Measurements from ENCODE around the gene ABCA12. TPM values are rescaled to one million over a fixed set of nuclear protein-coding genes. Genes with fewer than 3 reads are reported as not detected.

The ABCA12 gene
- total and polyA plus RNA-seq, 2 donors (not counting 3 experiments of a cell fraction or from before 2014, with no cell fraction given) = not detected

DNA sequence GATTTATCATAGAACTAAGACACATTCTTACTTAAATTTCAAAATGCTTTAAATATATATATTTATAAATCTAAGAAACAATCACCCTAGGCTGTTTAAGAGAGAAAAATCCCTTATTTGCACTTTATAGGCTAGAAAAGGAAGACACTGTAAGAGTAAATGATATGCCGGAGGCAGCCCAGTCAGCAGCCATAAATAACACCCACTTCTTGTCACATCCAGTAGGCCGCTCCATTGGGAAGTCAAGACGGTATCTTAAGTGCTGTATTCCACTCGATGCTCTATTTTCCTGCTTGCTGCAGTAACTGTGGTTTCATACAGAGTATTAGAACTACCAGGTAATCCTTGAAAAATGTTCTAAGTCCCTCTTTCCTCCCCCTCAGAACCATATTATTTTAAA lies 57.9 kb downstream of the ABCA12 start:
- FAIRE-seq (no peak), DNase-seq (ENCODE audit: low read depth, low spot score) (no peak)
- Histone ChIP-seq H3K9me3 (replicated peaks; ENCODE audit: control insufficient read depth, insufficient read depth, low read length) (no peaks in the 10 kb centered on the region), H3K36me3 (ENCODE audit: control insufficient read depth in 2 of 2, extremely low read depth in 1 of 2, insufficient read depth in 2 of 2, low read length in 2 of 2) (no peaks in the 10 kb centered on the region), H3K79me2 (ENCODE audit: control insufficient read depth, insufficient read depth, low read length) (no peaks in the 10 kb centered on the region), H3K4me1 (ENCODE audit: control insufficient read depth, extremely low read depth, insufficient read depth, low read length) (no peaks in the 10 kb centered on the region), H3K9ac (replicated peaks; ENCODE audit: extremely low read depth, insufficient read depth, low read length) (no peak overlapping the region), H4K20me1 (replicated peaks; ENCODE audit: control insufficient read depth, extremely low read depth, insufficient read depth, low read length) (no peaks in the 10 kb centered on the region), H3K4me2 (ENCODE audit: insufficient read depth, low read length) (no peak overlapping the region), H3K27ac (ENCODE audit: insufficient read depth, low read depth, low read length) (no peak overlapping the region), H2AFZ (ENCODE audit: low read depth, low read length) (no peak overlapping the region), H3K4me3 (replicated peaks in 1 of 3; ENCODE audit: insufficient read depth in 1 of 3, low read depth in 1 of 3, low read length in 3 of 3) (no peak overlapping the region), H3K27me3 (ENCODE audit: control insufficient read depth in 2 of 2, insufficient read depth in 2 of 2, low read length in 2 of 2) (peaks cover 0 to 2% of the 10 kb centered on the region in 2 experiments), H3K9me1 (replicated peaks; ENCODE audit: control insufficient read depth, extremely low read depth, insufficient read depth, low read length) (no peaks in the 10 kb centered on the region)
- dilution Hi-C loops (cut with MboI; ENCODE audit: extremely low pct_ligation_motif_present, low sequenced_read_pairs) = no loop called here
- CTCF ChIA-PET = no interaction called here
- intact Hi-C loops (cut with micrococcal nuclease) = no loop called here
- BruUV-seq (replicated peaks) = no TSS peak
- no peak for TF ChIP-seq EZH2 (IDR thresholded peaks at IDR 0.05; ENCODE audit: borderline replicate concordance, low read depth, low read length, severe bottlenecking)
- TF ChIP-seq, protein P1, sequence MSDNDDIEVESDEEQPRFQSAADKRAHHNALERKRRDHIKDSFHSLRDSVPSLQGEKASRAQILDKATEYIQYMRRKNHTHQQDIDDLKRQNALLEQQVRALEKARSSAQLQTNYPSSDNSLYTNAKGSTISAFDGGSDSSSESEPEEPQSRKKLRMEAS (IDR thresholded peaks at IDR 0.05; ENCODE audit: insufficient read depth, insufficient read length) = no peak
- TF ChIP-seq FOS (IDR thresholded peaks at IDR 0.05; ENCODE audit: borderline replicate concordance, insufficient read depth, low read length) = no peak
- no peak for TF ChIP-seq POLR2A (IDR thresholded peaks at IDR 0.05; ENCODE audit: low read depth, low read length)
- TF ChIP-seq, protein P2, sequence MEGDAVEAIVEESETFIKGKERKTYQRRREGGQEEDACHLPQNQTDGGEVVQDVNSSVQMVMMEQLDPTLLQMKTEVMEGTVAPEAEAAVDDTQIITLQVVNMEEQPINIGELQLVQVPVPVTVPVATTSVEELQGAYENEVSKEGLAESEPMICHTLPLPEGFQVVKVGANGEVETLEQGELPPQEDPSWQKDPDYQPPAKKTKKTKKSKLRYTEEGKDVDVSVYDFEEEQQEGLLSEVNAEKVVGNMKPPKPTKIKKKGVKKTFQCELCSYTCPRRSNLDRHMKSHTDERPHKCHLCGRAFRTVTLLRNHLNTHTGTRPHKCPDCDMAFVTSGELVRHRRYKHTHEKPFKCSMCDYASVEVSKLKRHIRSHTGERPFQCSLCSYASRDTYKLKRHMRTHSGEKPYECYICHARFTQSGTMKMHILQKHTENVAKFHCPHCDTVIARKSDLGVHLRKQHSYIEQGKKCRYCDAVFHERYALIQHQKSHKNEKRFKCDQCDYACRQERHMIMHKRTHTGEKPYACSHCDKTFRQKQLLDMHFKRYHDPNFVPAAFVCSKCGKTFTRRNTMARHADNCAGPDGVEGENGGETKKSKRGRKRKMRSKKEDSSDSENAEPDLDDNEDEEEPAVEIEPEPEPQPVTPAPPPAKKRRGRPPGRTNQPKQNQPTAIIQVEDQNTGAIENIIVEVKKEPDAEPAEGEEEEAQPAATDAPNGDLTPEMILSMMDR (IDR thresholded peaks at IDR 0.05; ENCODE audit: extremely low read depth in 1 of 2, insufficient read depth in 1 of 2, low read depth in 1 of 2, low read length in 2 of 2) = no peak
- no peak for TF ChIP-seq POLR2AphosphoS5 (IDR thresholded peaks at IDR 0.05; ENCODE audit: insufficient read depth, low read depth, low read length)
- TF ChIP-seq JUN (IDR thresholded peaks at IDR 0.05; ENCODE audit: borderline replicate concordance, insufficient read depth, insufficient read length, low read depth) = no peak
- POLR2A ChIA-PET = no interaction called here

All from endothelial cell of umbilical vein (primary cell).